ENCODE data around the gene SERPINA4.

GRCh38 chr14:94560751-94561655, at the start of gene SERPINA4:
- no peak for TF ChIP-seq REST (IDR thresholded peaks at IDR 0.05; ENCODE audit: insufficient read depth in 1 of 2, low read depth in 2 of 2, low read length in 2 of 2)
- TF ChIP-seq POLR2AphosphoS5 (IDR thresholded peaks at IDR 0.05; ENCODE audit: low read depth, low read length) = no peak
- TF ChIP-seq TAF1 (IDR thresholded peaks at IDR 0.05; ENCODE audit: borderline replicate concordance, insufficient read depth, low read length) = no peak

All from PFSK-1 (cell line).